Activated T-helper 9 cell treated with anti-CD3 and anti-CD28 coated beads, Interleukin-2, amount 50 U/mL, for 16 hours (primary cell): ENCODE measurements around the gene ADCY2.

Experiments
- DNase-seq: peaks from one replicate; pipeline ENCODE4 v3.0.0-alpha.2; 2020; ENCODE audit warnings: low read depth

The ADCY2 gene

GRCh38 chr5:7445831-7446230 lies 49.9 kb downstream of the ADCY2 start:
- DNase-seq: no peak

GRCh38 chr5:7446913-7447312 lies 51.0 kb downstream of the ADCY2 start:
- no peak for DNase-seq

GRCh38 chr5:7453947-7454346 lies 58.0 kb downstream of the ADCY2 start:
- DNase-seq: no peak

GRCh38 chr5:7456206-7456605 lies 60.3 kb downstream of the ADCY2 start:
- no peak for DNase-seq

GRCh38 chr5:7461371-7461770 lies 65.4 kb downstream of the ADCY2 start:
- DNase-seq: no peak

- no peak for DNase-seq
Measured at GRCh38 chr5:7462758-7463157, 66.8 kb downstream of the ADCY2 start.

- no peak for DNase-seq
Measured at GRCh38 chr5:7464182-7464581, 68.2 kb downstream of the ADCY2 start.

GRCh38 chr5:7467179-7467578 lies 71.2 kb downstream of the ADCY2 start:
- DNase-seq: no peak

GRCh38 chr5:7468742-7469141 lies 72.8 kb downstream of the ADCY2 start:
- DNase-seq: no peak

- DNase-seq: no peak
Measured at GRCh38 chr5:7471710-7472109, 75.8 kb downstream of the ADCY2 start.

GRCh38 chr5:7473115-7473514 lies 77.2 kb downstream of the ADCY2 start:
- DNase-seq: no peak

GRCh38 chr5:7473668-7474215 lies 77.8 kb downstream of the ADCY2 start:
- DNase-seq: no peak

GRCh38 chr5:7474821-7475403 lies 79.0 kb downstream of the ADCY2 start:
- DNase-seq: no peak

- no peak for DNase-seq
Measured at GRCh38 chr5:7478459-7478858, 82.5 kb downstream of the ADCY2 start.

GRCh38 chr5:7488734-7489133 lies 92.8 kb downstream of the ADCY2 start:
- DNase-seq: no peak

GRCh38 chr5:7492371-7492770 lies 96.4 kb downstream of the ADCY2 start:
- no peak for DNase-seq

- no peak for DNase-seq
Measured at GRCh38 chr5:7493081-7493480, 97.1 kb downstream of the ADCY2 start.

GRCh38 chr5:7493622-7494021 lies 97.7 kb downstream of the ADCY2 start:
- DNase-seq: no peak

GRCh38 chr5:7494481-7495130 lies 98.7 kb downstream of the ADCY2 start:
- DNase-seq: no peak

- DNase-seq: no peak
Measured at GRCh38 chr5:7495131-7495517, 99.2 kb downstream of the ADCY2 start.

GRCh38 chr5:7500256-7500655 lies 104.3 kb downstream of the ADCY2 start:
- no peak for DNase-seq

- no peak for DNase-seq
Measured at GRCh38 chr5:7501061-7501460, 105.1 kb downstream of the ADCY2 start.

GRCh38 chr5:7503564-7503963 lies 107.6 kb downstream of the ADCY2 start:
- DNase-seq: no peak
